VCaP (cell line): ENCODE data around the gene DDRGK1.

Source experiments
- H3K27ac ChIP-seq: fragments of 450-650 bp; 2 replicates; pipeline ENCODE4 v1.5.1; 2017
- CTCF ChIP-seq: fragments of 450-650 bp; conservative IDR thresholded peaks from 2 replicates; pipeline ENCODE4 v1.5.1; 2017; ENCODE audit warnings: mild to moderate bottlenecking, moderate library complexity

The DDRGK1 gene

GRCh38 chr20:3227506-3227905, 23.0 kb upstream of the DDRGK1 start:
- no peak overlapping the region for H3K27ac ChIP-seq
- TF ChIP-seq CTCF = no peak

GRCh38 chr20:3226864-3227263, 22.4 kb upstream of the DDRGK1 start:
- TF ChIP-seq CTCF = no peak
- no peak overlapping the region for H3K27ac ChIP-seq

DNA sequence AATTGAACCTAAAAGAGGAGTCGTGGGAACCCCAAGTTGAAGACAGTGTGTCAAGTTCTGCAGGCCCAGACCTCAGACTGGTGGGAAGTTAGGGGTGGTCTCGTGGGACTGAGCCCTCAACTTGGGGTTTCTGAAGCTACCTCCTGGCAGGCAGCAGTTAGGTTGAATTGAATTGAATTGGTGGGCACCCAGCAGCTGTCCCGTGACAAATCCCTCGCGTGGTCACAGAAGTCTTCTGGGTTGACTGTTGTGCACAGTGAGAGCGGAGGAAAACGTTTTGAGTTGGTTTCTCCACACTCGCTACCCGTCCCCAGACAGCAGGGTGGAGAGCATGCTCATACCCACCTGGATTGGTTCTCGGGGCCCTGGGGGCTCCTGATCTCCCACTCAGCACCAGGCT, 21.6 kb upstream of the DDRGK1 start:
- no peak overlapping the region for H3K27ac ChIP-seq
- TF ChIP-seq CTCF = no peak

GRCh38 chr20:3224681-3225421, 20.4 kb upstream of the DDRGK1 start:
- no peak for TF ChIP-seq CTCF
- peak overlapping the region; percentile 81; the same call in 1 of the 2 replicates for H3K27ac ChIP-seq

DNA sequence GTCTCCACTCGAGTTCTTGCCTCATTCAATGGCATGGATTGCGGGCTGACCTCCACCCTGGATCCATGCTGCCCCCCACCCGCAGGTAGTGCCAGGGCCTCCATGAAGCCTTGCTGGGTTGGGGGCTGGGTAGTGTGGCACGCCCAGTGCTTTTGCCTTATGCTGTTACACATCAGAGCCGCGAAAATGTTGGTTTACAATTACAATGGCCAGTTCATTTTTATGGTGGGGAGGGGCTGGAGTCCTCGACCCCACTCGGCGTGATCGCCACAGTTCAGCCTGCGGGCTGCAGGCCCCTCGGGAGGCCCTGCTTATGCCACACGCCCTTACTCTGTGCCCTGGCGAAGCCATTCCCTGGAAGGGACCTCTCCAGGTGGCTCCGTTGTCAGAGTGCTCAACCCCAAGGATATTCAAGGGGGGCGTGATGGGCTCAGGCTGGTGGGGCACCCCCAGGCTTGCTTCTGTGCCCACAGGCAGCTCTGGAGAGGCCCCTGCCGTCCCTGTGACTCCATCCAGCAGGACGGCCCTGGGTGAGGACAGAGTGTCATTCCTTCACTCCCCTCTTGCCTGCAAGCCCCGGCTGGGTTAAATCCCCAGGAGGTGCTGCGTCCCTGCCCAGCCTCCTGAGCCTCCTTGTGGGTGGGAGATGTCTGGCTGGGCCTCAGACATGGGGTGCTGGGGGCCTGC, 19.7 kb upstream of the DDRGK1 start:
- peak overlapping the region; percentile 81 for H3K27ac ChIP-seq
- no peak for TF ChIP-seq CTCF

GRCh38 chr20:3223651-3223993, 19.1 kb upstream of the DDRGK1 start:
- no peak for TF ChIP-seq CTCF
- H3K27ac ChIP-seq = peak overlapping the region; percentile 81

GRCh38 chr20:3222635-3223600, 18.4 kb upstream of the DDRGK1 start:
- peak overlapping the region; percentile 81 for H3K27ac ChIP-seq
- no peak for TF ChIP-seq CTCF
